ENCODE data around the gene TMEM208. TPM values are rescaled to one million over a fixed set of nuclear protein-coding genes. Genes with fewer than 3 reads are reported as not detected.

TMEM208 gene
- total RNA-seq, 2 experiments from 2014 or later: 13.6 to 31.2 TPM

DNA sequence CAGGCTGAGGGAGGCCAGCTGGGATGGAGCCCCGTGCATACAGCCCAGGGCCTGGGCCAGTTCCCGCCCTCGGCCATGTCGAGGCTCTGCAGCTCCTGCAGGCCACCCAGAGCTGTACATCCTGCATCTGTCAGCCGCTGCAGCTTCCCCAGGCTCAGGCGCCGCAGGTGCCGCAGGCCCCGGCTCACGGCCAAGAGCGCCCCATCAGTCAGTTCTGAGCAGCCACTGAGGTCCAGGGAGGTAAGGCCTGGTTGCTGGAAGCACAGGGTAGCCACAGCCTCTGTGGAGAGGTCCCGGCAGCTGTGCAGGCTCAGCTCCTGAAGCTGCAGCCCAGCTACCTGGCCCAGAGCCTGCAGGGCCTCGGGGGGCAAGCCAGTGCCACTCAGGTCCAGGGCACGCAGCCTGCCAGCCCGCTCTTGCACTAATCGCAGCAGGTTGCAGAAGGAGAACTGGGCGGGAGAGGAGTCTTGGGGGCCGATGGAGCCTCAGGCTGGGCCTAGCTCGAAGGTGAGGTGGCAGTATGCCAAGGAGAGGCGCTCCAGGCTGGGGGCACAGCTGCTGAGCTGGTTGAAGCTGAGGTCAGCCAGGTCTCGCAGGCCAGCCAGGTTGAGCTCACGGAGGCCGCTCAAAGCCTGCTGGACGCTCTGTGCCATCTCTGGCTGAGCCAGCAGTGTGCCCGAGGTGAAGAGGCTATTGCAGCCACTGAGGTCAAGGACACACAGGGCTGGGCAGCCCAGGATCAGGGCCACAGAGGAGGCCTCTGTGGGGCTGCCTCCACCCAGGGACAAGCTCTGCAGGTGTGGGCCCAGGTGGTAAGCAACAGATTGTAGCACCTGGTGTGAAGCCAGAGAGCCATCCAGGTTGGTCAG, 16.6 kb upstream of the TMEM208 start:
- intact Hi-C loops (cut with DNase I, micrococcal nuclease): no loop called here
- no peaks in the 10 kb centered on the region for H3K9me3 Mint-ChIP-seq (ENCODE audit: low read depth)
- ChIA-PET CTCF (interaction anchor here (1.0 kb wide), 1 partner anchor 189 kb away, joined by 3 read pairs; no protein-coding TSS in a partner anchor), POLR2A (no interaction called here)
- H3K36me3 Mint-ChIP-seq (ENCODE audit: low read depth): peaks cover 4% of the 10 kb centered on the region
- ATAC-seq (no peak), DNase-seq (no peak)
- H3K27me3 Mint-ChIP-seq: no peaks in the 10 kb centered on the region
- H3K4me3 Mint-ChIP-seq: no peak overlapping the region
- no peak overlapping the region for H3K27ac Mint-ChIP-seq
- no peaks in the 10 kb centered on the region for H3K4me1 Mint-ChIP-seq

- CTCF ChIA-PET: no interaction called here
- Mint-ChIP-seq H3K4me3 (no peak overlapping the region), H3K4me1 (no peaks in the 10 kb centered on the region), H3K27ac (no peak overlapping the region), H3K27me3 (no peaks in the 10 kb centered on the region), H3K36me3 (ENCODE audit: low read depth) (no peaks in the 10 kb centered on the region), H3K9me3 (ENCODE audit: low read depth) (no peaks in the 10 kb centered on the region)
- intact Hi-C loops (cut with DNase I, micrococcal nuclease): no loop called here
- no peak for ATAC-seq
- no peak for DNase-seq
- POLR2A ChIA-PET: interaction anchor here (0.6 to 0.7 kb wide), 2 partner anchors 12 to 228 kb away, joined by 3 to 5 read pairs; no protein-coding TSS in a partner anchor
These were observed 15.3 kb upstream of the TMEM208 start for GRCh38 chr16:67211674-67212073.

- H3K36me3 Mint-ChIP-seq (ENCODE audit: low read depth): no peaks in the 10 kb centered on the region
- ATAC-seq (no peak), DNase-seq (no peak)
- intact Hi-C loops (cut with DNase I, micrococcal nuclease): no loop called here
- no peaks in the 10 kb centered on the region for H3K9me3 Mint-ChIP-seq (ENCODE audit: low read depth)
- POLR2A ChIA-PET: no interaction called here
- no peak overlapping the region for H3K4me3 Mint-ChIP-seq
- CTCF ChIA-PET: no interaction called here
- H3K27me3 Mint-ChIP-seq: no peaks in the 10 kb centered on the region
- no peaks in the 10 kb centered on the region for H3K4me1 Mint-ChIP-seq
- no peak overlapping the region for H3K27ac Mint-ChIP-seq
These were observed 14.2 kb upstream of the TMEM208 start for GRCh38 chr16:67212766-67213165.

DNA sequence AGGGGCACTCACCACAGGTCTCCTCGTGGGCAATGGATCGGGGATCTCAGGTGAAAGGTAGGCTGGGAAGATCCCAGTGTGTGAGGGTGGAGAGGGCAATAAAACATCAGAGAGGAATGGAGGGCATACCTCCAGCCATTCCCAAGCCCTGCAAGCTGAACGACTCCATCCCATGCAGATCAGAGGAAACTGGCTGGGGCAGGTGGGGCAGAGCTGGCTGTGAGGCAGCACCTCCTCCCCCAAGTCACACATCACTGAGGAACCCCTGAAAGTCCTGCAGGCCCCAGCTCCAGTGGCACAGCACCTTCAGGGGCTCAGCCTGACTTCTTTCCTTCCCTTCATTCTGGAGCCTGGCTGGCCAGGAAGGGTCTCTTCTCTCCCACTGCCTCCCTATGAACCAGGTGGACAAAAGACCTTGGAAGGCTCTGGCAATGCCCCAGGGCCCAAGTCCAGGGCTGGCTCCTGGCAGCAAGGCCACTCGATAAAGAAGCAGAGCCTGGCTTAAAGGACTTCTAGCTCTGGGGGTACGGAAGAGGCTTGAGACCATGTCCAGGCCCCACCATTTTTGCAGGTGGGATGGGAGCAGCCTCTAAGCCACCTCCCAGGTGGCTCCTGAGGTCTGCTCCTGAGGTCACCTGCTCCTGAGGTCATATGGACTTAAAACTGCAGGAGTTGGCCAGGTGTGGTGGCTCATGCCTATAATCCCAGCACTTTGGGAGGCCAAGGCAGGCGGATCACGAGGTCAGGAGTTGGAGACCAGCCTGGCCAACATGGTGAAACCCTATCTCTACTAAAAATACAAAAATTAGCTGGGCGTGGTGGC, 13.5 kb upstream of the TMEM208 start:
- ATAC-seq (no peak), DNase-seq (no peak)
- no peaks in the 10 kb centered on the region for H3K27me3 Mint-ChIP-seq
- no peaks in the 10 kb centered on the region for H3K36me3 Mint-ChIP-seq (ENCODE audit: low read depth)
- ChIA-PET CTCF (no interaction called here), POLR2A (no interaction called here)
- intact Hi-C loops (cut with DNase I, micrococcal nuclease): no loop called here
- H3K4me3 Mint-ChIP-seq: no peak overlapping the region
- H3K4me1 Mint-ChIP-seq: no peaks in the 10 kb centered on the region
- H3K27ac Mint-ChIP-seq: no peak overlapping the region
- H3K9me3 Mint-ChIP-seq (ENCODE audit: low read depth): no peaks in the 10 kb centered on the region

DNA sequence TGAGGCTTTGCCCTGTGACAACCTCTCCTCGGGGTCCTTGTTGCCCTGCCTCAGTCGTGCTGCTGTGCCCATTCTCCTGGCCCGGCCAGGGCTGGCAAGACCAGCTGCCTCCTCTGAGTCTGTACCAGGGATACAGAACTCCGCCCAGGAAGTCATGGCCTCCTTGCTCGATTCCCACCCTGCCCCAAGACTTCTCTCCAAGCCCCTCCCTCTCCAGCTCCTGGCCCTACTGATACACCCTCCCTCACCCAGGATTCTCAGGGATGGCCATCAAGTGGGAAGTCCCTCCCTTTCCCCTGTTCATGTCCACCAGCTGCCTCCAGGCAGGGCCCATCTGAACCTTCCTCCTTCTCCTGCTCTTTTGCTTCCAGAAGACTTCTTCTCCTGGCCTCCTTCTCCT, 11.2 kb upstream of the TMEM208 start:
- ChIA-PET POLR2A (interaction anchor here (0.6 kb wide), 1 partner anchor 77 kb away, joined by 3 read pairs; no protein-coding TSS in a partner anchor), CTCF (interaction anchor here (0.6 to 1.5 kb wide), 3 partner anchors 11 to 316 kb away, joined by 3 to 5 read pairs (median 3); partner anchors contain the start of gene TMEM208)
- intact Hi-C loops (cut with DNase I, micrococcal nuclease): no loop called here
- no peaks in the 10 kb centered on the region for H3K36me3 Mint-ChIP-seq (ENCODE audit: low read depth)
- no peak overlapping the region for H3K27ac Mint-ChIP-seq
- H3K4me1 Mint-ChIP-seq: no peaks in the 10 kb centered on the region
- no peaks in the 10 kb centered on the region for H3K9me3 Mint-ChIP-seq (ENCODE audit: low read depth)
- no peak overlapping the region for H3K4me3 Mint-ChIP-seq
- H3K27me3 Mint-ChIP-seq: no peaks in the 10 kb centered on the region
- DNase-seq (no peak), ATAC-seq (no peak)

- intact Hi-C loops (cut with DNase I, micrococcal nuclease): no loop called here
- ChIA-PET CTCF (no interaction called here), POLR2A (no interaction called here)
- H3K9me3 Mint-ChIP-seq (ENCODE audit: low read depth): no peaks in the 10 kb centered on the region
- DNase-seq (no peak), ATAC-seq (no peak)
- no peaks in the 10 kb centered on the region for H3K27me3 Mint-ChIP-seq
- H3K4me3 Mint-ChIP-seq: no peak overlapping the region
- no peak overlapping the region for H3K27ac Mint-ChIP-seq
- H3K36me3 Mint-ChIP-seq (ENCODE audit: low read depth): no peaks in the 10 kb centered on the region
- no peaks in the 10 kb centered on the region for H3K4me1 Mint-ChIP-seq
These were observed 10.1 kb upstream of the TMEM208 start for GRCh38 chr16:67216612-67217490.

- CTCF ChIA-PET: interaction anchor here (0.6 to 1.3 kb wide), 4 partner anchors 26 to 176 kb away, joined by 3 to 7 read pairs (median 4); no protein-coding TSS in a partner anchor
- no peak for ATAC-seq
- DNase-seq: no peak
- H3K4me3 Mint-ChIP-seq: no peak overlapping the region
- intact Hi-C loops (cut with DNase I, micrococcal nuclease): no loop called here
- no peaks in the 10 kb centered on the region for H3K9me3 Mint-ChIP-seq (ENCODE audit: low read depth)
- H3K36me3 Mint-ChIP-seq (ENCODE audit: low read depth): peaks cover 13% of the 10 kb centered on the region
- no peaks in the 10 kb centered on the region for H3K27me3 Mint-ChIP-seq
- H3K4me1 Mint-ChIP-seq: peaks cover 42% of the 10 kb centered on the region
- POLR2A ChIA-PET: interaction anchor here (0.7 kb wide), 2 partner anchors 13 to 25 kb away, joined by 3 read pairs; partner anchors contain the start of gene SLC9A5
- H3K27ac Mint-ChIP-seq: peak overlapping the region; percentile 66
These were observed 2.9 kb upstream of the TMEM208 start for GRCh38 chr16:67223992-67224391.

GRCh38 chr16:67226295-67226803, 581 bp upstream of the TMEM208 start:
- H3K9me3 Mint-ChIP-seq (ENCODE audit: low read depth): no peaks in the 10 kb centered on the region
- H3K27me3 Mint-ChIP-seq: no peaks in the 10 kb centered on the region

GRCh38 chr16:67227567-67227921, 614 bp downstream of the TMEM208 start:
- Mint-ChIP-seq H3K4me1 (peaks cover 42% of the 10 kb centered on the region), H3K27me3 (no peaks in the 10 kb centered on the region), H3K27ac (peak overlapping the region; percentile 98), H3K36me3 (ENCODE audit: low read depth) (peaks cover 33% of the 10 kb centered on the region), H3K4me3 (peak overlapping the region; percentile 98), H3K9me3 (ENCODE audit: low read depth) (no peaks in the 10 kb centered on the region)
- CTCF ChIA-PET: interaction anchor here (0.7 to 3.0 kb wide), 11 partner anchors 8 to 436 kb away, joined by 3 to 12 read pairs (median 4); partner anchors contain the start of genes ATP6V0D1 and NOL3
- intact Hi-C loops (cut with DNase I, micrococcal nuclease): loop anchor here (1.0 to 5.0 kb wide), 17 partner anchors 9 to 707 kb away; partner anchors contain the start of genes E2F4 (in 2 of the 2), ACD (in 1 of the 2), ATP6V0D1 (in 1 of the 2) and CBFB (in 1 of the 2)
- POLR2A ChIA-PET: interaction anchor here (0.7 to 2.0 kb wide), 4 partner anchors 10 to 310 kb away, joined by 3 to 15 read pairs (median 7); partner anchors contain the start of gene FHOD1
- ATAC-seq (no peak), DNase-seq (no peak)

More at GRCh38 chr16:67226295-67226803, 581 bp upstream of the TMEM208 start:
- Mint-ChIP-seq H3K4me3 (peak overlapping the region; percentile 98), H3K36me3 (ENCODE audit: low read depth) (peaks cover 27% of the 10 kb centered on the region), H3K27ac (peak overlapping the region; percentile 80), H3K4me1 (peaks cover 42% of the 10 kb centered on the region)
- peak; percentile 0 for ATAC-seq
- DNase-seq: no peak
- ChIA-PET CTCF (interaction anchor here (0.6 to 3.0 kb wide), 14 partner anchors 11 to 437 kb away, joined by 3 to 12 read pairs (median 4); partner anchors contain the start of genes ATP6V0D1 and NOL3), POLR2A (interaction anchor here (1.4 to 2.0 kb wide), 3 partner anchors 11 to 21 kb away, joined by 5 to 15 read pairs (median 9); partner anchors contain the start of gene FHOD1)
- intact Hi-C loops (cut with DNase I, micrococcal nuclease): loop anchor here (1.0 to 5.0 kb wide), 7 partner anchors 34 to 708 kb away; partner anchors contain the start of genes ACD (in 1 of the 2), E2F4 (in 1 of the 2), EXOC3L1 (in 1 of the 2) and GFOD2 (in 1 of the 2)
